HCT116 (cell line): ENCODE results near the gene TBL1X. TPM values are rescaled to one million over a fixed set of nuclear protein-coding genes. Genes with fewer than 3 reads are reported as not detected.

ENCODE experiments used
- ATAC-seq: fragments of 200-7000 bp; cut with Tn5 transposase; 2 replicates; pipeline ENCODE4 v1.9.1; 2020; ENCODE audit warnings: mild to moderate bottlenecking, moderate library complexity
- BruUV-seq: library from RNA; stranded (reverse); fragments of 400-500 nt; replicated peaks from 2 replicates; lab custom pipeline; 2021; lab: Mats Ljungman, UMichigan
- CTCF ChIA-PET: fragments of 300-600 bp; sonication (Branson Sonifier 250); formaldehyde crosslinking; loops from one replicate; lab custom pipeline; 2021; ENCODE audit warnings: antibody characterized with exemption; lab: Charles Lee
- POLR2A ChIA-PET: fragments of 300-600, 350-600 bp; sonication (Branson Sonifier 250); formaldehyde crosslinking; loops from one replicate; lab custom pipeline; 2021; ENCODE audit warnings: antibody characterized with exemption; lab: Charles Lee
- RAD21 ChIA-PET, 2 experiments: fragments of 300-600 bp; sonication (Branson Sonifier 250); formaldehyde crosslinking; loops; one replicate each; lab custom pipeline; 2023; ENCODE audit warnings: low total read pairs in 2 of 2; ENCODE audit not compliant: uncharacterized antibody in 2 of 2, unreplicated experiment in 2 of 2, low non-redundant PET in 1 of 2; lab: Charles Lee
- DNase-seq: peaks from one replicate; pipeline ENCODE4 v3.0.0-alpha.2; 2010; ENCODE audit warnings: low read depth, low spot score
- H2AFZ ChIP-seq: fragments of 200-600 bp; shearing (Covaris generic), sonication (generic); 2 replicates; pipeline ENCODE4 v1.6.1; 2017; ENCODE audit warnings: low read depth, mixed run types, mixed read lengths, antibody characterized with exemption, low read length; ENCODE audit not compliant: poor library complexity, severe bottlenecking
- H3K27ac ChIP-seq: 2 replicates; pipeline ENCODE4 v1.5.1; 2012; ENCODE audit warnings: low read depth, low read length
- H3K27me3 ChIP-seq: fragments of 200-600 bp; sonication (generic); 2 replicates; pipeline ENCODE4 v1.6.1; 2016; ENCODE audit warnings: mixed run types, low read length, mixed read lengths; ENCODE audit not compliant: insufficient read depth
- H3K36me3 ChIP-seq, 2 experiments: fragments of 200-500 bp in 1 of 2; fragments of 200-600 bp in 1 of 2; sonication (Bioruptor generic) in 1 of 2; sonication (generic) in 1 of 2; 2 replicates each; pipeline versions ENCODE4 v1.5.1 to v1.6.1; 2014 to 2016; ENCODE audit warnings: low read length in 2 of 2, inconsistent platforms in 1 of 2, mixed read lengths in 1 of 2, mixed run types in 1 of 2; ENCODE audit not compliant: insufficient read depth in 2 of 2, control insufficient read depth in 1 of 2
- H3K4me1 ChIP-seq, 2 experiments: fragments of 200-600 bp in 1 of 2; sonication (generic) in 1 of 2; 2 replicates each; pipeline versions ENCODE4 v1.5.1 to v1.6.1; 2012 to 2017; ENCODE audit warnings: low read length in 2 of 2, inconsistent platforms in 1 of 2, mild to moderate bottlenecking in 1 of 2, mixed read lengths in 1 of 2, mixed run types in 1 of 2, moderate library complexity in 1 of 2; ENCODE audit not compliant: insufficient read depth in 2 of 2, control insufficient read depth in 1 of 2
- H3K4me2 ChIP-seq: fragments of 200-600 bp; sonication (generic); 2 replicates; pipeline ENCODE4 v1.6.1; 2017; ENCODE audit warnings: mixed run types, low read length, mixed read lengths
- H3K4me3 ChIP-seq, 2 experiments: fragments of 200-600 bp in 1 of 2; sonication (generic) in 1 of 2; replicated peaks in 1 of 2; 2 replicates each; pipeline ENCODE4 v1.5.1; 2011 to 2016; ENCODE audit warnings: low read length in 2 of 2, control low read depth in 1 of 2, low read depth in 1 of 2, mild to moderate bottlenecking in 1 of 2, mixed read lengths in 1 of 2, mixed run types in 1 of 2
- H3K79me2 ChIP-seq: fragments of 200-600 bp; sonication (generic); 2 replicates; pipeline ENCODE4 v1.6.1; 2017; ENCODE audit warnings: mild to moderate bottlenecking, mixed run types, low read length, moderate library complexity, mixed read lengths; ENCODE audit not compliant: insufficient read depth
- H3K9ac ChIP-seq: fragments of 200-600 bp; sonication (generic); 2 replicates; pipeline ENCODE4 v1.6.1; 2016; ENCODE audit warnings: low read length, mixed read lengths
- H3K9me2 ChIP-seq: fragments of 200-600 bp; sonication (generic), shearing (Covaris generic); 2 replicates; pipeline ENCODE4 v1.6.1; 2017; ENCODE audit warnings: mixed run types, mild to moderate bottlenecking, moderate library complexity; ENCODE audit not compliant: insufficient read depth
- H3K9me3 ChIP-seq, 2 experiments: fragments of 200-500 bp in 1 of 2; fragments of 200-600 bp in 1 of 2; sonication (Bioruptor generic) in 1 of 2; sonication (generic) in 1 of 2; 2 replicates each; pipeline ENCODE4 v1.6.1; 2014 to 2017; ENCODE audit warnings: low read length in 2 of 2, mixed read lengths in 2 of 2, inconsistent platforms in 1 of 2, low read depth in 1 of 2, mild to moderate bottlenecking in 1 of 2, mixed run types in 1 of 2, moderate library complexity in 1 of 2; ENCODE audit not compliant: control insufficient read depth in 1 of 2, insufficient read depth in 1 of 2
- H4K20me1 ChIP-seq: fragments of 200-600 bp; sonication (generic), shearing (Covaris generic); 2 replicates; pipeline ENCODE4 v1.6.1; 2017; ENCODE audit warnings: mixed run types, mild to moderate bottlenecking, moderate library complexity; ENCODE audit not compliant: insufficient read depth
- CBX3 ChIP-seq: IDR thresholded peaks from 2 replicates; pipeline ENCODE4 v1.6.1; 2012; ENCODE audit warnings: low read depth
- CEBPB ChIP-seq: IDR thresholded peaks from 2 replicates; pipeline ENCODE4 v1.6.1; 2012; ENCODE audit warnings: low read depth
- CTCF ChIP-seq, 3 experiments: fragments of 200-600 bp in 1 of 3; sonication (generic) in 1 of 3; IDR thresholded peaks in 2 of 3; conservative IDR thresholded peaks in 1 of 3; 2 replicates each; pipeline ENCODE4 v1.5.1; 2012 to 2017; ENCODE audit warnings: low read depth in 2 of 3, low read length in 2 of 3, antibody characterized with exemption in 1 of 3, borderline replicate concordance in 1 of 3, control low read depth in 1 of 3, mild to moderate bottlenecking in 1 of 3, mixed read lengths in 1 of 3, mixed run types in 1 of 3, moderate library complexity in 1 of 3; ENCODE audit not compliant: insufficient read depth in 1 of 3
- EZH2phosphoT487 ChIP-seq: fragments of 200-600 bp; IDR thresholded peaks from 2 replicates; pipeline ENCODE4 v1.6.1; 2018; ENCODE audit warnings: antibody characterized with exemption, borderline replicate concordance
- MAX ChIP-seq: IDR thresholded peaks from 2 replicates; pipeline ENCODE4 v1.6.1; 2012
- POLR2A ChIP-seq: IDR thresholded peaks from 2 replicates; pipeline ENCODE4 v1.7.0; 2011; ENCODE audit warnings: borderline replicate concordance; ENCODE audit not compliant: insufficient read depth, insufficient read length; ENCODE audit errors: extremely low read depth
- RAD21 ChIP-seq: IDR thresholded peaks from 2 replicates; pipeline ENCODE4 v1.6.1; 2012; ENCODE audit warnings: low read depth, mild to moderate bottlenecking
- REST ChIP-seq: IDR thresholded peaks from 2 replicates; pipeline ENCODE4 v1.6.1; 2012; ENCODE audit warnings: low read depth
- YY1 ChIP-seq: IDR thresholded peaks from 2 replicates; pipeline ENCODE4 v1.6.1; 2011; ENCODE audit warnings: low read length, low read depth, moderate library complexity, mild to moderate bottlenecking; ENCODE audit not compliant: insufficient replicate concordance; ENCODE audit errors: extremely low read depth
- intact Hi-C: fragments of 100-400 bp; cut with micrococcal nuclease; formaldehyde crosslinking; loops from 2 replicates; pipeline ENCODE4 v1.10.0; 2022
- total RNA-seq: library from RNA; stranded (reverse); gene quantifications from one replicate; pipeline ENCODE4 v1.2.1, GENCODE V29; 2021; ENCODE audit not compliant: unreplicated experiment

TBL1X gene
- total RNA-seq, 1 experiment from 2014 or later, result 37.8 TPM

- TF ChIP-seq REST, result no peak
These were observed 194.8 kb downstream of the TBL1X start (continued) for GRCh38 chrX:9659571-9660195.

GRCh38 chrX:9662148-9662547 lies 197.3 kb downstream of the TBL1X start:
- Histone ChIP-seq H4K20me1 (no peaks in the 10 kb centered on the region), H3K4me1 (no peaks in the 10 kb centered on the region), H3K4me3 (no peak overlapping the region), H3K27ac (no peak overlapping the region), H3K79me2 (no peaks in the 10 kb centered on the region), H3K4me2 (no peak overlapping the region), H3K36me3 (no peaks in the 10 kb centered on the region), H2AFZ (no peak overlapping the region), H3K9ac (no peak overlapping the region), H3K27me3 (no peaks in the 10 kb centered on the region), H3K9me2 (no peaks in the 10 kb centered on the region), H3K9me3 (no peaks in the 10 kb centered on the region)
- DNase-seq (no peak), ATAC-seq (no peak)
- ChIA-PET RAD21 (no interaction called here), CTCF (no interaction called here), POLR2A (no interaction called here)
- no peak for TF ChIP-seq POLR2A
- TF ChIP-seq YY1, result no peak
- no peak for TF ChIP-seq RAD21
- TF ChIP-seq CTCF (IDR thresholded peaks at IDR 0.05 in 2 of 3, conservative IDR thresholded peaks at IDR 0.05 in 1 of 3; ENCODE audit: borderline replicate concordance in 1 of 3, insufficient read depth in 1 of 3, low read depth in 2 of 3, low read length in 2 of 3), result no peak
- no peak for TF ChIP-seq CBX3
- no peak for TF ChIP-seq CEBPB
- TF ChIP-seq EZH2phosphoT487, result no peak
- no peak for TF ChIP-seq MAX
- intact Hi-C loops, result no loop called here
- no TSS peak for BruUV-seq
